ENCODE measurements around the gene GMIP. TPM values are rescaled to one million over a fixed set of nuclear protein-coding genes. Genes with fewer than 3 reads are reported as not detected.

The GMIP gene
- total and polyA plus RNA-seq, 2 donors (not counting 3 experiments of a cell fraction or from before 2014, with no cell fraction given), result 7.8 to 19.8 TPM

- Histone ChIP-seq H3K27ac (ENCODE audit: insufficient read depth, low read depth, low read length) (no peak overlapping the region), H3K4me2 (ENCODE audit: insufficient read depth, low read length) (no peak overlapping the region), H3K27me3 (ENCODE audit: control insufficient read depth in 2 of 2, insufficient read depth in 2 of 2, low read length in 2 of 2) (no peaks in the 10 kb centered on the region), H2AFZ (ENCODE audit: low read depth, low read length) (no peak overlapping the region), H3K9ac (replicated peaks; ENCODE audit: extremely low read depth, insufficient read depth, low read length) (no peak overlapping the region), H4K20me1 (replicated peaks; ENCODE audit: control insufficient read depth, extremely low read depth, insufficient read depth, low read length) (no peaks in the 10 kb centered on the region), H3K36me3 (ENCODE audit: control insufficient read depth in 2 of 2, extremely low read depth in 1 of 2, insufficient read depth in 2 of 2, low read length in 2 of 2) (no peaks in the 10 kb centered on the region), H3K4me1 (ENCODE audit: control insufficient read depth, extremely low read depth, insufficient read depth, low read length) (no peaks in the 10 kb centered on the region), H3K4me3 (replicated peaks in 1 of 3; ENCODE audit: insufficient read depth in 1 of 3, low read depth in 1 of 3, low read length in 3 of 3) (no peak overlapping the region), H3K9me1 (replicated peaks; ENCODE audit: control insufficient read depth, extremely low read depth, insufficient read depth, low read length) (no peaks in the 10 kb centered on the region), H3K9me3 (replicated peaks; ENCODE audit: control insufficient read depth, insufficient read depth, low read length) (no peaks in the 10 kb centered on the region), H3K79me2 (ENCODE audit: control insufficient read depth, insufficient read depth, low read length) (no peaks in the 10 kb centered on the region)
- FAIRE-seq, result no peak
- CTCF ChIA-PET, result no interaction called here
- dilution Hi-C loops (cut with MboI; ENCODE audit: extremely low pct_ligation_motif_present, low sequenced_read_pairs) (no loop called here), intact Hi-C loops (cut with micrococcal nuclease) (no loop called here)
- no peak for TF ChIP-seq MAX (IDR thresholded peaks at IDR 0.05; ENCODE audit: insufficient read depth, insufficient read length)
- no peak for TF ChIP-seq POLR2A (IDR thresholded peaks at IDR 0.05; ENCODE audit: low read depth, low read length)
- TF ChIP-seq POLR2AphosphoS5 (IDR thresholded peaks at IDR 0.05; ENCODE audit: insufficient read depth, low read depth, low read length), result no peak
- TF ChIP-seq JUN (IDR thresholded peaks at IDR 0.05; ENCODE audit: borderline replicate concordance, insufficient read depth, insufficient read length, low read depth), result no peak
- no peak for TF ChIP-seq EZH2 (IDR thresholded peaks at IDR 0.05; ENCODE audit: borderline replicate concordance, low read depth, low read length, severe bottlenecking)
- TF ChIP-seq FOS (IDR thresholded peaks at IDR 0.05; ENCODE audit: borderline replicate concordance, insufficient read depth, low read length), result no peak
- no peak for TF ChIP-seq MYC (IDR thresholded peaks at IDR 0.05; ENCODE audit: low read depth, low read length)
- no peak for TF ChIP-seq CTCF (IDR thresholded peaks at IDR 0.05; ENCODE audit: extremely low read depth in 1 of 2, insufficient read depth in 1 of 2, low read depth in 1 of 2, low read length in 2 of 2)
- TF ChIP-seq GATA2 (IDR thresholded peaks at IDR 0.05; ENCODE audit: insufficient read depth, insufficient read length, low read depth, low read length), result no peak
- BruUV-seq (replicated peaks), result no TSS peak
- POLR2A ChIA-PET, result no interaction called here
- DNase-seq (ENCODE audit: low read depth, low spot score), result no peak
Measured at GRCh38 chr19:19606021-19606420, 37.4 kb downstream of the GMIP start.

All from endothelial cell of umbilical vein (primary cell).